Endothelial cell of umbilical vein (primary cell): Measurements from ENCODE around the gene SOX13. TPM values are rescaled to one million over a fixed set of nuclear protein-coding genes. Genes with fewer than 3 reads are reported as not detected.
A peak's percentile ranks its signal among the peaks of the same experiment; 100 is the strongest.

Experiments used
- BruUV-seq: library from RNA; stranded (reverse); fragments of 400-500 nt; replicated peaks from 2 replicates; lab custom pipeline; 2021; lab: Mats Ljungman, UMichigan
- CTCF ChIA-PET: fragments of 300-600, 350-600 bp; sonication (Branson Sonifier 250); formaldehyde crosslinking; loops from one replicate; lab custom pipeline; 2021; ENCODE audit warnings: antibody characterized with exemption, inconsistent platforms; lab: Charles Lee
- POLR2A ChIA-PET: fragments of 300-600, 350-600 bp; sonication (Branson Sonifier 250); formaldehyde crosslinking; loops from one replicate; lab custom pipeline; 2021; ENCODE audit warnings: antibody characterized with exemption, inconsistent platforms; lab: Charles Lee
- DNase-seq: peaks from one replicate; pipeline ENCODE4 v3.0.0-alpha.2; 2011; ENCODE audit warnings: low read depth, low spot score
- FAIRE-seq: peaks from 2 replicates; lab custom pipeline; 2011; peaks lifted over from hg19 to GRCh38; lab: Jason Lieb, UNC
- H2AFZ ChIP-seq: 2 replicates; pipeline ENCODE4 v1.6.0; 2012; ENCODE audit warnings: low read depth, low read length, control low read depth, inconsistent platforms
- H3K27ac ChIP-seq: 2 replicates; pipeline ENCODE4 v1.5.1; 2011; ENCODE audit warnings: low read depth, mild to moderate bottlenecking, control low read depth, low read length, moderate library complexity; ENCODE audit not compliant: insufficient read depth
- H3K27me3 ChIP-seq, 2 experiments: 2 replicates each; pipeline versions ENCODE4 v1.6.0 to v1.6.1; 2011; ENCODE audit warnings: low read length in 2 of 2, mixed read lengths in 1 of 2; ENCODE audit not compliant: control insufficient read depth in 2 of 2, insufficient read depth in 2 of 2
- H3K36me3 ChIP-seq, 2 experiments: 2 replicates in 1 of 2; 3 replicates in 1 of 2; pipeline ENCODE4 v1.5.1; 2011; ENCODE audit warnings: low read length in 2 of 2, mild to moderate bottlenecking in 1 of 2, moderate library complexity in 1 of 2; ENCODE audit not compliant: control insufficient read depth in 2 of 2, insufficient read depth in 2 of 2; ENCODE audit errors: extremely low read depth in 1 of 2
- H3K4me1 ChIP-seq: 3 replicates; pipeline ENCODE4 v1.5.1; 2011; ENCODE audit warnings: mild to moderate bottlenecking, low read length; ENCODE audit not compliant: control insufficient read depth, insufficient read depth; ENCODE audit errors: extremely low read depth
- H3K4me2 ChIP-seq: 2 replicates; pipeline ENCODE4 v1.6.1; 2011; ENCODE audit warnings: low read length, control low read depth, mixed read lengths; ENCODE audit not compliant: insufficient read depth
- H3K4me3 ChIP-seq, 3 experiments: fragments of 200-600 bp in 1 of 3; sonication (generic), shearing (Covaris generic) in 1 of 3; replicated peaks in 1 of 3; 2 replicates each; pipeline ENCODE4 v1.5.1; 2011 to 2016; ENCODE audit warnings: control low read depth in 3 of 3, low read length in 3 of 3, mild to moderate bottlenecking in 2 of 3, inconsistent platforms in 1 of 3, low read depth in 1 of 3, moderate library complexity in 1 of 3; ENCODE audit not compliant: insufficient read depth in 1 of 3
- H3K79me2 ChIP-seq: 2 replicates; pipeline ENCODE4 v1.6.0; 2012; ENCODE audit warnings: low read length, inconsistent platforms; ENCODE audit not compliant: control insufficient read depth, insufficient read depth
- H3K9ac ChIP-seq: replicated peaks from 2 replicates; pipeline ENCODE3; 2011; ENCODE audit warnings: low read length, control low read depth; ENCODE audit not compliant: insufficient read depth; ENCODE audit errors: extremely low read depth
- H3K9me1 ChIP-seq: replicated peaks from 3 replicates; pipeline ENCODE4 v1.6.0; 2011; ENCODE audit warnings: mild to moderate bottlenecking, low read length; ENCODE audit not compliant: control insufficient read depth, insufficient read depth; ENCODE audit errors: extremely low read depth
- H3K9me3 ChIP-seq: replicated peaks from 2 replicates; pipeline ENCODE4 v1.5.1; 2012; ENCODE audit warnings: low read length, inconsistent platforms; ENCODE audit not compliant: control insufficient read depth, insufficient read depth
- H4K20me1 ChIP-seq: replicated peaks from 2 replicates; pipeline ENCODE3; 2011; ENCODE audit warnings: mild to moderate bottlenecking, low read length; ENCODE audit not compliant: control insufficient read depth, insufficient read depth; ENCODE audit errors: extremely low read depth
- CTCF ChIP-seq, 2 donors: IDR thresholded peaks; 1 replicate in 1 of 2; 2 replicates in 1 of 2; pipeline ENCODE4 v1.5.1; 2011; ENCODE audit warnings: low read length in 2 of 2, mild to moderate bottlenecking in 2 of 2, moderate library complexity in 2 of 2, control low read depth in 1 of 2, inconsistent platforms in 1 of 2, low read depth in 1 of 2; ENCODE audit not compliant: insufficient read depth in 1 of 2; ENCODE audit errors: extremely low read depth in 1 of 2
- EZH2 ChIP-seq: IDR thresholded peaks from 2 replicates; pipeline ENCODE4 v1.6.1; 2012; ENCODE audit warnings: borderline replicate concordance, low read depth, mild to moderate bottlenecking, moderate library complexity, low read length, inconsistent platforms; ENCODE audit not compliant: severe bottlenecking
- FOS ChIP-seq: IDR thresholded peaks from 2 replicates; pipeline ENCODE4 v1.6.1; 2011; ENCODE audit warnings: mild to moderate bottlenecking, low read length, moderate library complexity, borderline replicate concordance; ENCODE audit not compliant: insufficient read depth
- GATA2 ChIP-seq: IDR thresholded peaks from 2 replicates; pipeline ENCODE4 v1.7.0; 2011; ENCODE audit warnings: low read depth, mild to moderate bottlenecking, moderate library complexity, mixed read lengths, low read length; ENCODE audit not compliant: insufficient read length, insufficient read depth
- JUN ChIP-seq: IDR thresholded peaks from 2 replicates; pipeline ENCODE4 v1.6.1; 2011; ENCODE audit warnings: borderline replicate concordance, low read depth; ENCODE audit not compliant: insufficient read length, insufficient read depth
- MAX ChIP-seq: IDR thresholded peaks from 2 replicates; pipeline ENCODE4 v1.6.1; 2011; ENCODE audit not compliant: insufficient read depth, insufficient read length
- MYC ChIP-seq: IDR thresholded peaks from one replicate; pipeline ENCODE4 v1.6.1; 2011; ENCODE audit warnings: mild to moderate bottlenecking, low read depth, low read length
- POLR2A ChIP-seq: IDR thresholded peaks from 2 replicates; pipeline ENCODE4 v1.6.1; 2012; ENCODE audit warnings: low read depth, mild to moderate bottlenecking, control low read depth, low read length
- POLR2AphosphoS5 ChIP-seq: IDR thresholded peaks from 2 replicates; pipeline ENCODE4 v1.6.1; 2012; ENCODE audit warnings: low read depth, mild to moderate bottlenecking, control low read depth, low read length, moderate library complexity; ENCODE audit not compliant: insufficient read depth
- dilution Hi-C: fragments of 300-500 bp; cut with MboI; formaldehyde crosslinking; loops from one replicate; pipeline ENCODE4 v1.15.0; 2019; ENCODE audit warnings: low sequenced_read_pairs; ENCODE audit not compliant: extremely low pct_ligation_motif_present
- intact Hi-C: fragments of 100-400 bp; cut with micrococcal nuclease; formaldehyde crosslinking; loops from one replicate; pipeline ENCODE4 v1.10.0; 2022
- polyA plus RNA-seq, 4 experiments: library from polyadenylated mRNA; depleted of rRNA in 3 of 4; stranded (reverse) in 3 of 4; unstranded in 1 of 4; fragments of >200 nt; gene quantifications; 2 replicates each; pipeline versions ENCODE4 v1.2.1 to v1.2.3, GENCODE V29; 2011 to 2012; ENCODE audit warnings: missing spikeins in 1 of 4
- total RNA-seq: library from RNA; stranded (reverse); gene quantifications from 2 replicates; pipeline ENCODE4 v1.2.3, GENCODE V29; 2021

The SOX13 gene
- total and polyA plus RNA-seq, 2 donors (not counting 3 experiments of a cell fraction or from before 2014, with no cell fraction given), result 40.8 to 57.7 TPM

- no peak overlapping the region for H3K4me2 ChIP-seq
- no peaks in the 10 kb centered on the region for H4K20me1 ChIP-seq
- H3K36me3 ChIP-seq, result no peaks in the 10 kb centered on the region
- H3K4me3 ChIP-seq, result no peak overlapping the region
- H3K27ac ChIP-seq, result no peak overlapping the region
- peaks cover 11% of the 10 kb centered on the region for H3K4me1 ChIP-seq
- intact Hi-C loops, result no loop called here
- no peak overlapping the region for H3K9ac ChIP-seq
- ChIA-PET POLR2A (no interaction called here), CTCF (interaction anchor here (0.9 to 1.5 kb wide), 4 partner anchors 11 to 224 kb away, joined by 3 to 8 read pairs (median 4); no protein-coding TSS in a partner anchor)
- BruUV-seq, result no TSS peak
- peaks cover 25% of the 10 kb centered on the region for H3K79me2 ChIP-seq
- no peaks in the 10 kb centered on the region for H3K9me3 ChIP-seq
- H2AFZ ChIP-seq, result no peak overlapping the region
- peak; percentile 69 for FAIRE-seq
- TF ChIP-seq POLR2AphosphoS5 (no peak), POLR2A (no peak), JUN (no peak), EZH2 (no peak), GATA2 (no peak), CTCF (IDR thresholded peaks at IDR 0.05; ENCODE audit: extremely low read depth in 1 of 2, insufficient read depth in 1 of 2, low read depth in 1 of 2, low read length in 2 of 2) (no peak), MYC (no peak), MAX (no peak), FOS (no peak)
- no peak for DNase-seq
- H3K27me3 ChIP-seq, result no peaks in the 10 kb centered on the region
- dilution Hi-C loops, result no loop called here
- no peaks in the 10 kb centered on the region for H3K9me1 ChIP-seq
Measured at GRCh38 chr1:204094856-204095634, 22.1 kb downstream of the SOX13 start.
